22Rv1 (cell line): ENCODE results near the gene CRB3.

Source experiments
- ZFX ChIP-seq: fragments of 450-650 bp; IDR thresholded peaks from 2 replicates; pipeline ENCODE4 v1.6.1; 2017; ENCODE audit warnings: antibody characterized with exemption, borderline replicate concordance
- TF ChIP-seq, protein P1 (sequence below): fragments of 450-650 bp; IDR thresholded peaks from 2 replicates; pipeline ENCODE4 v1.5.1; 2017; ENCODE audit warnings: mild to moderate bottlenecking

DNA sequence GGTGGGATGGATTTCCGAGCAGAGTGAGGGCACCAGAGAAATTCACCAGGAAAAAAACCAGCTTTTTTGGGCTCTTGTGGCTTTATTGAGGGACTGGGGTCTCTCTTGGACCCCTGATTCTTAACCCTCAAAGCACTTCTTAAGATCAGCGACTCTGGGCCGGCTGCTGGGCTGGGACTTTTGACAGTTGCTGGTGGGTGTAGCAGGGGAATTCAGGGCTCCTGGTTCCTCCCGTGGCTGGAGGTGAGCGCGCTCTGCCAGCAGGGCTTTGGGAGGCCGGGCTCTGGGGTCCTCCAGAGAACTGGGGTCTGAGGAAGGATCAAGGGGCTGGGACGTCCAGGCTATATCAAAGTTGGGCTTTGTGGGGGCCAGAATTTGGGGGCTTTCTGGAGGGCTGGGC is 3.3 kb downstream of the CRB3 start:
- TF ChIP-seq, protein P1, sequence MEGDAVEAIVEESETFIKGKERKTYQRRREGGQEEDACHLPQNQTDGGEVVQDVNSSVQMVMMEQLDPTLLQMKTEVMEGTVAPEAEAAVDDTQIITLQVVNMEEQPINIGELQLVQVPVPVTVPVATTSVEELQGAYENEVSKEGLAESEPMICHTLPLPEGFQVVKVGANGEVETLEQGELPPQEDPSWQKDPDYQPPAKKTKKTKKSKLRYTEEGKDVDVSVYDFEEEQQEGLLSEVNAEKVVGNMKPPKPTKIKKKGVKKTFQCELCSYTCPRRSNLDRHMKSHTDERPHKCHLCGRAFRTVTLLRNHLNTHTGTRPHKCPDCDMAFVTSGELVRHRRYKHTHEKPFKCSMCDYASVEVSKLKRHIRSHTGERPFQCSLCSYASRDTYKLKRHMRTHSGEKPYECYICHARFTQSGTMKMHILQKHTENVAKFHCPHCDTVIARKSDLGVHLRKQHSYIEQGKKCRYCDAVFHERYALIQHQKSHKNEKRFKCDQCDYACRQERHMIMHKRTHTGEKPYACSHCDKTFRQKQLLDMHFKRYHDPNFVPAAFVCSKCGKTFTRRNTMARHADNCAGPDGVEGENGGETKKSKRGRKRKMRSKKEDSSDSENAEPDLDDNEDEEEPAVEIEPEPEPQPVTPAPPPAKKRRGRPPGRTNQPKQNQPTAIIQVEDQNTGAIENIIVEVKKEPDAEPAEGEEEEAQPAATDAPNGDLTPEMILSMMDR: no peak
- no peak for TF ChIP-seq ZFX
